ENCODE measurements around the gene JAGN1.
"Not testable (repeated sequence)": the region's sequence is repeated elsewhere in the genome, so short reads cannot be mapped to it uniquely, and the experiment has no call there.

DNA sequence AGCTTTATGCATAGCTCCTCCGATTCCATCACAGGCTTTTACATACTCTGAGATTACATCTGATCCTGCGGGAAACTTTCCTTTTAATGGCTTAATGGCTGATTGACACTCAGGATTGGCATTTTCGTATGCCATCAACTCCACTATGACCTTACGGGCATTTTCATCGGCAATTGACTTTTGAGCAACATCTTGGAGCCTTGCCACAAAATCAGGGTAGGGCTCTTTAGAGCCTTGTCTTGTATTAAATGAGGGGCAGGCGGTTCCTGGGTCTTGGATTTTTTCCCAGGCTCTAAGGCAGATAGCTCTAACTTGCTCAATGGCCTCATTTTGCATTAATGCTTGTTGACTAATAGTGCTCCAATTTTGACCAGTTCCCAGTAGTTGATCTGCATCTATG, 38.5 kb upstream of the JAGN1 start:
- TF ChIP-seq, protein P1, sequence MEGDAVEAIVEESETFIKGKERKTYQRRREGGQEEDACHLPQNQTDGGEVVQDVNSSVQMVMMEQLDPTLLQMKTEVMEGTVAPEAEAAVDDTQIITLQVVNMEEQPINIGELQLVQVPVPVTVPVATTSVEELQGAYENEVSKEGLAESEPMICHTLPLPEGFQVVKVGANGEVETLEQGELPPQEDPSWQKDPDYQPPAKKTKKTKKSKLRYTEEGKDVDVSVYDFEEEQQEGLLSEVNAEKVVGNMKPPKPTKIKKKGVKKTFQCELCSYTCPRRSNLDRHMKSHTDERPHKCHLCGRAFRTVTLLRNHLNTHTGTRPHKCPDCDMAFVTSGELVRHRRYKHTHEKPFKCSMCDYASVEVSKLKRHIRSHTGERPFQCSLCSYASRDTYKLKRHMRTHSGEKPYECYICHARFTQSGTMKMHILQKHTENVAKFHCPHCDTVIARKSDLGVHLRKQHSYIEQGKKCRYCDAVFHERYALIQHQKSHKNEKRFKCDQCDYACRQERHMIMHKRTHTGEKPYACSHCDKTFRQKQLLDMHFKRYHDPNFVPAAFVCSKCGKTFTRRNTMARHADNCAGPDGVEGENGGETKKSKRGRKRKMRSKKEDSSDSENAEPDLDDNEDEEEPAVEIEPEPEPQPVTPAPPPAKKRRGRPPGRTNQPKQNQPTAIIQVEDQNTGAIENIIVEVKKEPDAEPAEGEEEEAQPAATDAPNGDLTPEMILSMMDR (IDR thresholded peaks at IDR 0.05), result not testable (repeated sequence)
- TF ChIP-seq EZH2, EZH2phosphoT487 (IDR thresholded peaks at IDR 0.05): not testable (repeated sequence)
